Lung (tissue), 12 donors: ENCODE measurements around the gene ZNF598. TPM values are rescaled to one million over a fixed set of nuclear protein-coding genes. Genes with fewer than 3 reads are reported as not detected.

ENCODE experiments used
- ATAC-seq: fragments of 200-7000 bp; cut with Tn5 transposase; one replicate; pipeline ENCODE4 v1.9.1; 2020; ENCODE audit warnings: moderate number of reproducible peaks; ENCODE audit not compliant: insufficient read depth, low FRiP score
- DNase-seq, 3 donors: peaks; one replicate each; pipeline ENCODE4 v3.0.0-alpha.2; 2013 to 2017
- H3K27ac ChIP-seq, 2 donors: one replicate each; pipeline ENCODE4 v1.5.1; 2013; ENCODE audit warnings: mild to moderate bottlenecking in 2 of 2, moderate library complexity in 2 of 2, control low read depth in 1 of 2, inconsistent platforms in 1 of 2, low read depth in 1 of 2, low read length in 1 of 2
- H3K27me3 ChIP-seq, 3 donors: one replicate each; pipeline ENCODE4 v1.5.1; 2013; ENCODE audit warnings: low read length in 2 of 3; ENCODE audit not compliant: control insufficient read depth in 3 of 3, insufficient read depth in 3 of 3
- H3K36me3 ChIP-seq, 4 donors: one replicate each; pipeline ENCODE4 v1.5.1; 2013; ENCODE audit warnings: low read length in 4 of 4, mild to moderate bottlenecking in 1 of 4, moderate library complexity in 1 of 4; ENCODE audit not compliant: control insufficient read depth in 4 of 4, insufficient read depth in 4 of 4
- H3K4me1 ChIP-seq, 5 donors: one replicate each; pipeline ENCODE4 v1.5.1; 2013; ENCODE audit warnings: low read length in 5 of 5, mild to moderate bottlenecking in 2 of 5, moderate library complexity in 1 of 5; ENCODE audit not compliant: control insufficient read depth in 5 of 5, insufficient read depth in 5 of 5
- H3K4me3 ChIP-seq: one replicate; pipeline ENCODE4 v1.5.1; 2013; ENCODE audit warnings: mild to moderate bottlenecking, control low read depth, moderate library complexity
- H3K9ac ChIP-seq, 2 donors: one replicate each; pipeline ENCODE4 v1.5.1; 2013; ENCODE audit warnings: low read length in 2 of 2, control low read depth in 1 of 2; ENCODE audit not compliant: insufficient read depth in 1 of 2
- H3K9me3 ChIP-seq, 4 donors: one replicate each; pipeline ENCODE4 v1.5.1; 2013; ENCODE audit warnings: low read length in 3 of 4, mild to moderate bottlenecking in 1 of 4, moderate library complexity in 1 of 4; ENCODE audit not compliant: control insufficient read depth in 4 of 4, insufficient read depth in 3 of 4
- CTCF ChIP-seq: IDR thresholded peaks from 2 replicates; pipeline ENCODE4 v1.5.1; 2012; ENCODE audit warnings: mild to moderate bottlenecking; ENCODE audit errors: control extremely low read depth, extremely low read depth
- WGBS, 2 donors: extraction: QIAGEN DNeasy Blood & Tissue Kit; methylation state at CpG; one replicate each; pipeline ENCODE4 v1.1.7; 2013; 5-methylcytosine and 5-hydroxymethylcytosine counted together
- polyA plus RNA-seq, 2 donors: library from polyadenylated mRNA; stranded (reverse); fragments of 200-250 nt; gene quantifications; one replicate each; pipeline ENCODE4 v1.2.1, GENCODE V29; 2013
- total RNA-seq, 2 donors: library from RNA; depleted of rRNA in 1 of 2; stranded (reverse); fragments of >200 nt in 1 of 2; gene quantifications; one replicate each; pipeline ENCODE4 v1.2.1, GENCODE V29; 2014 to 2021
- donor health status: control.
- donor health status: control.
- donor health status: Bipolar disorder and iron deficiency.
- donor health status: healthy.
- donor health status: DM: yes; HTN: yes; CAD: no.

Gene ZNF598
- total and polyA plus RNA-seq, 4 donors: 13.9 to 49.8 (median 35.9) TPM

- no peak overlapping the region for H3K4me3 ChIP-seq
- peak; percentile 47 to 64 (median 55) for DNase-seq
- H3K27ac ChIP-seq: no peak overlapping the region
- H3K4me1 ChIP-seq: peaks cover 0 to 11% (median 0%) of the 10 kb centered on the region in 5 donors
- ATAC-seq: no peak
- peak; percentile 4 for TF ChIP-seq CTCF
- WGBS, 2 donors: 46 to 47% methylated on average over 13 of the region's 13 CpGs
- no peaks in the 10 kb centered on the region for H3K9me3 ChIP-seq
- H3K9ac ChIP-seq: no peak overlapping the region
- H3K27me3 ChIP-seq: peaks cover 4 to 7% (median 4%) of the 10 kb centered on the region in 3 donors
- no peaks in the 10 kb centered on the region for H3K36me3 ChIP-seq
Measured at GRCh38 chr16:2016407-2016922, 6.8 kb upstream of the ZNF598 start.

DNA sequence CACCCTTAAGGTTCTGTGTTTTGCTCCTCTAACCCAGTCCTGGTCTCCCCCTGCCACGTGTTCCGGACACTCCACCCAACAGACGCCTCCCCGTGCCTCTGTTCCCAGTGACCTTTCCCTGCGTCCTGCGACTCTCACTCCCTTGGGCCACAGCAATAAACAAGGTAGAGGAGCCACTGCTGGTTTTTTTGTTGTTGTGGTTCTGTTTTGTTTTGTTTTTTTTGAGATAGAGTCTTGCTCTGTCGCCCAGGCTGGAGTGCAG, 6.3 kb upstream of the ZNF598 start:
- Histone ChIP-seq H3K9ac (peak overlapping the region in 1 of 2 donors; percentile 13), H3K4me3 (no peak overlapping the region), H3K36me3 (no peaks in the 10 kb centered on the region), H3K27ac (peak overlapping the region in 1 of 2 donors; percentile 11), H3K4me1 (peaks cover 0 to 11% (median 0%) of the 10 kb centered on the region in 5 donors), H3K9me3 (no peaks in the 10 kb centered on the region), H3K27me3 (peaks cover 2 to 7% (median 4%) of the 10 kb centered on the region in 3 donors)
- 90 to 92% methylated on average over 7 of the region's 7 CpGs for WGBS, 2 donors
- ATAC-seq (no peak), DNase-seq (no peak)
- no peak for TF ChIP-seq CTCF

GRCh38 chr16:2015117-2015946, 5.7 kb upstream of the ZNF598 start:
- peaks cover 0 to 12% (median 5%) of the 10 kb centered on the region in 5 donors for H3K4me1 ChIP-seq
- H3K27ac ChIP-seq: peak overlapping the region in 1 of 2 donors; percentile 11

More at GRCh38 chr16:2015117-2015946, 5.7 kb upstream of the ZNF598 start:
- Histone ChIP-seq H3K9ac (peak overlapping the region in 1 of 2 donors; percentile 13), H3K9me3 (no peaks in the 10 kb centered on the region), H3K27me3 (peaks cover 0 to 7% (median 4%) of the 10 kb centered on the region in 3 donors), H3K4me3 (no peak overlapping the region), H3K36me3 (no peaks in the 10 kb centered on the region)
- no peak for TF ChIP-seq CTCF
- peak; percentile 62 for ATAC-seq
- no peak for DNase-seq
- WGBS, 2 donors: 76 to 84% methylated on average over 24 of the region's 24 CpGs
